Measurements from ENCODE around the gene TCF4.

DNA sequence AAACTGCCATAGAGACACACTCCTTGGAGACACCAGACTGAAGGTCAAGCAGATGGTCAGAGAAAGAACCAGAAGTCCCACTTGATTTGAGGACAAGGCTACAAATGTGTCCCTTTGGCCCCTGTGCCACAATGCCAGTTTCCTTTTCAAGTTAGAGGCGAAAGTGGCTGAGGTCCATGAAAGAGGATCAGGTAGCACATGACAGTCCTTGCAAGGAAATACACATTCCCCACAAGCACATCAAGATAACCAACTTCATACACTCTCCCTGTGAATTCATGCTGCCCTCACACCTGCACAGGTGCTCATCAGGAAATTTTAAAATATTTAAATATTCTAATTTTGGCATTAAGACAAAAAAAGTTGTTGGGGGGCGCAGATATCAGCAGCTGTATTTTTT lies 218.6 kb downstream of the TCF4 start:
- TF ChIP-seq, protein P1, sequence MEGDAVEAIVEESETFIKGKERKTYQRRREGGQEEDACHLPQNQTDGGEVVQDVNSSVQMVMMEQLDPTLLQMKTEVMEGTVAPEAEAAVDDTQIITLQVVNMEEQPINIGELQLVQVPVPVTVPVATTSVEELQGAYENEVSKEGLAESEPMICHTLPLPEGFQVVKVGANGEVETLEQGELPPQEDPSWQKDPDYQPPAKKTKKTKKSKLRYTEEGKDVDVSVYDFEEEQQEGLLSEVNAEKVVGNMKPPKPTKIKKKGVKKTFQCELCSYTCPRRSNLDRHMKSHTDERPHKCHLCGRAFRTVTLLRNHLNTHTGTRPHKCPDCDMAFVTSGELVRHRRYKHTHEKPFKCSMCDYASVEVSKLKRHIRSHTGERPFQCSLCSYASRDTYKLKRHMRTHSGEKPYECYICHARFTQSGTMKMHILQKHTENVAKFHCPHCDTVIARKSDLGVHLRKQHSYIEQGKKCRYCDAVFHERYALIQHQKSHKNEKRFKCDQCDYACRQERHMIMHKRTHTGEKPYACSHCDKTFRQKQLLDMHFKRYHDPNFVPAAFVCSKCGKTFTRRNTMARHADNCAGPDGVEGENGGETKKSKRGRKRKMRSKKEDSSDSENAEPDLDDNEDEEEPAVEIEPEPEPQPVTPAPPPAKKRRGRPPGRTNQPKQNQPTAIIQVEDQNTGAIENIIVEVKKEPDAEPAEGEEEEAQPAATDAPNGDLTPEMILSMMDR (conservative IDR thresholded peaks at IDR 0.05; ENCODE audit: low read depth in 2 of 2), result no peak
- TF ChIP-seq JUNB (IDR thresholded peaks at IDR 0.05; ENCODE audit: unreplicated experiment), result no peak
- no peak for TF ChIP-seq STAT1 (IDR thresholded peaks at IDR 0.05; ENCODE audit: unreplicated experiment)
- no peak for TF ChIP-seq EZH2phosphoT487 (IDR thresholded peaks at IDR 0.05; ENCODE audit: unreplicated experiment)
- TF ChIP-seq EZH2 (IDR thresholded peaks at IDR 0.05; ENCODE audit: low read depth, unreplicated experiment), result no peak
- TF ChIP-seq POLR2AphosphoS5 (IDR thresholded peaks at IDR 0.05; ENCODE audit: low read depth), result no peak
- TF ChIP-seq CREB1 (CRISPR knock-in tag; IDR thresholded peaks at IDR 0.05; ENCODE audit: low read depth), result no peak
- TF ChIP-seq, protein P2, sequence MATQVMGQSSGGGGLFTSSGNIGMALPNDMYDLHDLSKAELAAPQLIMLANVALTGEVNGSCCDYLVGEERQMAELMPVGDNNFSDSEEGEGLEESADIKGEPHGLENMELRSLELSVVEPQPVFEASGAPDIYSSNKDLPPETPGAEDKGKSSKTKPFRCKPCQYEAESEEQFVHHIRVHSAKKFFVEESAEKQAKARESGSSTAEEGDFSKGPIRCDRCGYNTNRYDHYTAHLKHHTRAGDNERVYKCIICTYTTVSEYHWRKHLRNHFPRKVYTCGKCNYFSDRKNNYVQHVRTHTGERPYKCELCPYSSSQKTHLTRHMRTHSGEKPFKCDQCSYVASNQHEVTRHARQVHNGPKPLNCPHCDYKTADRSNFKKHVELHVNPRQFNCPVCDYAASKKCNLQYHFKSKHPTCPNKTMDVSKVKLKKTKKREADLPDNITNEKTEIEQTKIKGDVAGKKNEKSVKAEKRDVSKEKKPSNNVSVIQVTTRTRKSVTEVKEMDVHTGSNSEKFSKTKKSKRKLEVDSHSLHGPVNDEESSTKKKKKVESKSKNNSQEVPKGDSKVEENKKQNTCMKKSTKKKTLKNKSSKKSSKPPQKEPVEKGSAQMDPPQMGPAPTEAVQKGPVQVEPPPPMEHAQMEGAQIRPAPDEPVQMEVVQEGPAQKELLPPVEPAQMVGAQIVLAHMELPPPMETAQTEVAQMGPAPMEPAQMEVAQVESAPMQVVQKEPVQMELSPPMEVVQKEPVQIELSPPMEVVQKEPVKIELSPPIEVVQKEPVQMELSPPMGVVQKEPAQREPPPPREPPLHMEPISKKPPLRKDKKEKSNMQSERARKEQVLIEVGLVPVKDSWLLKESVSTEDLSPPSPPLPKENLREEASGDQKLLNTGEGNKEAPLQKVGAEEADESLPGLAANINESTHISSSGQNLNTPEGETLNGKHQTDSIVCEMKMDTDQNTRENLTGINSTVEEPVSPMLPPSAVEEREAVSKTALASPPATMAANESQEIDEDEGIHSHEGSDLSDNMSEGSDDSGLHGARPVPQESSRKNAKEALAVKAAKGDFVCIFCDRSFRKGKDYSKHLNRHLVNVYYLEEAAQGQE (IDR thresholded peaks at IDR 0.05; ENCODE audit: unreplicated experiment), result no peak
- no peak for TF ChIP-seq ZNF331 (CRISPR knock-in tag; IDR thresholded peaks at IDR 0.05; ENCODE audit: low read depth)

All from GM23338 (cell line).